T-helper 17 cell (primary cell): ENCODE measurements around the gene PITPNB. TPM values are rescaled to one million over a fixed set of nuclear protein-coding genes. Genes with fewer than 3 reads are reported as not detected.
A peak's percentile ranks its signal among the peaks of the same experiment; 100 is the strongest.

ENCODE experiments used
- ATAC-seq: fragments of 150-1000 bp; cut with Tn5 transposase; 2 replicates; pipeline ENCODE4 v1.10.0; 2021; ENCODE audit warnings: mild to moderate bottlenecking, moderate library complexity
- DNase-seq, 3 donors: peaks; one replicate each; pipeline versions ENCODE4 v3.0.0 to v3.0.0-alpha.2; 2020 to 2021
- H3K9me3 ChIP-seq: one replicate; pipeline ENCODE4 v1.7.0; 2013; ENCODE audit warnings: low read length, mild to moderate bottlenecking; ENCODE audit not compliant: control insufficient read depth, poor library complexity, severe bottlenecking
- H3K27ac Mint-ChIP-seq: one replicate; pipeline ENCODE4 v1.8.0; 2022; ENCODE audit warnings: mild to moderate bottlenecking, moderate library complexity, mixed read lengths
- H3K27me3 Mint-ChIP-seq: one replicate; pipeline ENCODE4 v1.8.0; 2022; ENCODE audit warnings: mixed read lengths
- H3K36me3 Mint-ChIP-seq: one replicate; pipeline ENCODE4 v1.8.0; 2022; ENCODE audit warnings: low read depth, mixed read lengths
- H3K4me1 Mint-ChIP-seq: one replicate; pipeline ENCODE4 v1.8.0; 2022; ENCODE audit warnings: mild to moderate bottlenecking, mixed read lengths
- H3K4me3 Mint-ChIP-seq: one replicate; pipeline ENCODE4 v1.8.0; 2022; ENCODE audit warnings: mild to moderate bottlenecking, moderate library complexity, mixed read lengths
- total RNA-seq, 4 donors: library from RNA in 2 of 4; stranded (reverse) in 2 of 4; gene quantifications; one replicate each; pipeline ENCODE4 v1.2.3 and lab custom pipeline; 2022 to 2026

The PITPNB gene
- total RNA-seq, 2 donors from 2014 or later, result 54.5 to 72.2 TPM

DNA sequence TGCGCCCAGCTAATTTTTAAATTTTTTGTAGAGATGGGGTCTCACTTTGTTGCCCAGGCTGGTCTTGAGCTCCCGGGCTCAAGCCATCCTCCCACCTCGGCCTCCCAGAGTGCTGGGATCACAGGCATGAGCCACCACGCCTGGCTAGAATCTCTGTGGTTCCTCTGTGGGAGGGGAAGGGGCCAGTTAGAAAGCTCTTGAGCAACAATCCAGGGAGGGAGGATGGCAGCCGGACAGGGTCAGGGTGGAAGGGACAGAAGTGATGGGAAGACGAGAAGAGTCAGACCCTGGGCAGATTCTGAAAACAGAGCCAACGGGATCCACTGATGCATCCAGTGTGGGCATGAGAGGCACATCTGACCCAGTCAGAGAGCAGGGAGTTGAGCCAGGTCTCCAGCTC, 78.6 kb downstream of the PITPNB start:
- no peaks in the 10 kb centered on the region for H3K9me3 ChIP-seq
- Mint-ChIP-seq H3K27ac (peak overlapping the region; percentile 17), H3K36me3 (peaks cover 9% of the 10 kb centered on the region), H3K4me3 (no peak overlapping the region), H3K27me3 (no peaks in the 10 kb centered on the region), H3K4me1 (peaks cover 2% of the 10 kb centered on the region)
- ATAC-seq (no peak), DNase-seq (no peak)

DNA sequence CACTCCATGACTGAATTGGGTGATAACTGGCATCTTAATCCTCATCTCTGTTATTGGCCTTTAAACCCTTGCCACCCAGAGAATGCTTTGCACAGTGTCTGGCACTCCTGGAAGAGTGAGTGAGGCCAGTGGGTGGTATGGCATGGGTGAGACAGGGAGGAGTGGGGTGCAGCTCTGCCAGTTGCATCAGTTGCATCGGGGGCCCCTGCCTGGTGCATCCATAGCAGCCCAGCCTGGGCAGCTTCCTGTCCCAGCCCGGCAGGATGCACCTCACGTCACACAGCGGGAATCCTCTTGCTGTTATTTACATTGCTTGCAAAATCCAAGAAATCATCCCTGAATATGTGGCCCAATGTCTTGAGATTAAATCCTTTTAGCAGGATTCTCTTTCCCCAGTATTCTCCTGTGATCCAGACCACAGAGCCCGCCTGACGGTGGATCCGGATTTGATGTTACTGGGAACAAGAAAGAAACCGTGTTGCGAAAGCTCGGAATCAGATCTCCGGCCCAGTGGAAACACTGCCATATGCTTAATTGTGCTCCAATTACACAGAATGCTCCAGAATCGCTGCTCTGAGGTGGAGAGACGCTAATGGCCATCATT, 79.9 kb downstream of the PITPNB start:
- peaks cover 9% of the 10 kb centered on the region for H3K36me3 Mint-ChIP-seq

DNA sequence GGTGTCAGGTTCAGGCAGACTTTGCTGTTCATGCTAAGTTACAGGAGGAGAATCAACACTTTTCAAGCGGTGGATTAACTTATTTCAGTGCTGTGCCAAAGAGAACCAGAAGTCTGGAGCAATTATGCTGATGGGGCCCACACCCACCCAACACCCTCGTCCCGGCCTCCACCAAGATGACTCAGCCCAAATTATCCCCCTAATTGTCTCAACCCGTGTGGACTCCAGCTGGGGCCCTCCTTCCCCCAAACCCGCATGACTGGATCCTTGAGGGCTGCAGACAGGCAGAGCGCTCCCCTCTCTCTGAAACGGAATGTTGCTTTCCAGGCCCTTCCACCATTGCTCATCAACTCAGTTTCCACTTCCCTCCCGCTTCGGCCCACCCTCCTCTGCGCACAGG, 82.9 kb downstream of the PITPNB start:
- Mint-ChIP-seq H3K4me3 (no peak overlapping the region), H3K27me3 (no peaks in the 10 kb centered on the region), H3K27ac (no peak overlapping the region), H3K36me3 (peaks cover 7% of the 10 kb centered on the region), H3K4me1 (peaks cover 13% of the 10 kb centered on the region)
- no peak for ATAC-seq
- DNase-seq, result no peak
- no peaks in the 10 kb centered on the region for H3K9me3 ChIP-seq

More for the DNA sequence above, 79.9 kb downstream of the PITPNB start:
- no peak for DNase-seq
- Mint-ChIP-seq H3K27me3 (no peaks in the 10 kb centered on the region), H3K4me1 (peaks cover 2% of the 10 kb centered on the region), H3K27ac (peak overlapping the region; percentile 17), H3K4me3 (no peak overlapping the region)
- no peak for ATAC-seq
- no peaks in the 10 kb centered on the region for H3K9me3 ChIP-seq

DNA sequence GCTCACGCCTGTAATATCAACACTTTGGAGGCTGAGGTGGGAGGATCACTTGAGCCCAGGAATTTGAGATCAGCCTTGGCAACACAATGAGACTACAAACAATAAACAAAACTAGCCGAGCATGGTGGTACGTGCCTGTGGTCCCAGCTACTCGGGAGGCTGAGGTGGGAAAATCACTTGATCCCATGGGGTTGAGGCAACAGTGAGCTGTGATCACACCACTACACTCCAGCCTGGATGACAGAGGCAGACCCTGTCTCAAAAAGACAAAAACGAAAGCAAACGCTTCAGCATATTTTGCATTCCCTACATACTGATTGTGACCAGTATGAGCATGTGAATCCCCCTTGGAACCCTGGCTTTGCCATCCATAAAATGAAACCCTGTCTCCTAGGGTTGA, 83.6 kb downstream of the PITPNB start:
- no peaks in the 10 kb centered on the region for H3K27me3 Mint-ChIP-seq
- peaks cover 13% of the 10 kb centered on the region for H3K4me1 Mint-ChIP-seq
- peaks cover 7% of the 10 kb centered on the region for H3K36me3 Mint-ChIP-seq
- H3K4me3 Mint-ChIP-seq, result no peak overlapping the region
- DNase-seq (no peak), ATAC-seq (no peak)
- no peaks in the 10 kb centered on the region for H3K9me3 ChIP-seq
- H3K27ac Mint-ChIP-seq, result no peak overlapping the region

DNA sequence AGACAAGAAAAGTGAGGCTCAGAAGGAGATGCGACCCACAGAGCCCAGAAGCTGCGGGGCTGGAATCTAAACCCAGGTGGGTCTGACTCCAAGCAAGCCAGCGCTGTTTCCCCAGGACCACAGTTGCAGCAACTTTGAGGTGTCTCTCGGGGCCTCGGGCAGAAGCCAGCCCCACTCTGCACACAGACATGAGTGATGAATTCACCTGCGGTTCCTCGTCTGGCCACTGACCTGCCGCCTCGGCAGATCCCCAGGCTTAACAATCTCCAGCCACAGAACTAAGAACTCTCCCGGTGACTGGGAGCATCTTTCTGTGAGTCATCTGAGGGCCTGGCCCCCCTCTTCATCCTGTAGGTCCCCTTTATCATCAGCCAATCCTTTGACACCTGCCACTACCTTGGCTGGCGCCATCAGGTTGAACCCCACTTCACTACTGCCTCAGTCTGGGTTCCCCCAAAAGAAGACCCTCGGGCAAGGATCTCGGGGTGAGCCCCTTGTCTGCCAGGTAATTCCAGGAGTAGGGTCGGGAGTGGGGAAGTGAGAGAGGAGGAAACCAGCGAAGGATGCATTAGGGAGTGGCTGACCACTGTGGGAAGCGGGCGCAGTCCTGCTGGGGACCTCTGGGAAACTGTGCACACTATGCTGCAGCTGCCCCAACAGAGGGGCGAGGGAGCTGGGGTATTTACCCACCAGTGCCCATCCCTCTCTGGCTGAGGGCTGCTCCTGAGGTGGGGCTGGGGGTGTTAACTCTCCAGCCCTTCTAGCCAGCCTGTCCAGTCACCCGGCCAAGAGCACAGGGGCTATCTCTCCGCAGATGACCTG, 84.5 kb downstream of the PITPNB start:
- Mint-ChIP-seq H3K36me3 (peaks cover 4% of the 10 kb centered on the region), H3K4me3 (no peak overlapping the region), H3K27me3 (no peaks in the 10 kb centered on the region), H3K27ac (no peak overlapping the region), H3K4me1 (peaks cover 13% of the 10 kb centered on the region)
- no peak for DNase-seq
- H3K9me3 ChIP-seq, result no peaks in the 10 kb centered on the region
- ATAC-seq, result no peak

- ATAC-seq (no peak), DNase-seq (no peak)
- H3K4me1 Mint-ChIP-seq, result peaks cover 13% of the 10 kb centered on the region
- H3K4me3 Mint-ChIP-seq, result no peak overlapping the region
- H3K36me3 Mint-ChIP-seq, result peaks cover 3% of the 10 kb centered on the region
- no peaks in the 10 kb centered on the region for H3K9me3 ChIP-seq
- H3K27me3 Mint-ChIP-seq, result no peaks in the 10 kb centered on the region
- no peak overlapping the region for H3K27ac Mint-ChIP-seq
Measured at GRCh38 chr22:27833803-27834202, 85.3 kb downstream of the PITPNB start.

GRCh38 chr22:27832606-27833005, 86.5 kb downstream of the PITPNB start:
- no peaks in the 10 kb centered on the region for H3K9me3 ChIP-seq
- Mint-ChIP-seq H3K4me1 (peaks cover 13% of the 10 kb centered on the region), H3K36me3 (peaks cover 3% of the 10 kb centered on the region), H3K27me3 (no peaks in the 10 kb centered on the region), H3K4me3 (no peak overlapping the region), H3K27ac (no peak overlapping the region)
- ATAC-seq (no peak), DNase-seq (no peak)

- Mint-ChIP-seq H3K27me3 (no peaks in the 10 kb centered on the region), H3K36me3 (no peaks in the 10 kb centered on the region), H3K4me3 (no peak overlapping the region), H3K27ac (no peak overlapping the region), H3K4me1 (peaks cover 13% of the 10 kb centered on the region)
- H3K9me3 ChIP-seq, result no peaks in the 10 kb centered on the region
- DNase-seq (no peak), ATAC-seq (no peak)
Measured at GRCh38 chr22:27829620-27830019, 89.4 kb downstream of the PITPNB start.

GRCh38 chr22:27827604-27828587, 91.2 kb downstream of the PITPNB start:
- H3K4me1 Mint-ChIP-seq, result peaks cover 11% of the 10 kb centered on the region
- no peaks in the 10 kb centered on the region for H3K9me3 ChIP-seq
- H3K27me3 Mint-ChIP-seq, result no peaks in the 10 kb centered on the region
- no peak overlapping the region for H3K27ac Mint-ChIP-seq
- no peak overlapping the region for H3K4me3 Mint-ChIP-seq
- no peaks in the 10 kb centered on the region for H3K36me3 Mint-ChIP-seq
- ATAC-seq (no peak), DNase-seq (no peak)

DNA sequence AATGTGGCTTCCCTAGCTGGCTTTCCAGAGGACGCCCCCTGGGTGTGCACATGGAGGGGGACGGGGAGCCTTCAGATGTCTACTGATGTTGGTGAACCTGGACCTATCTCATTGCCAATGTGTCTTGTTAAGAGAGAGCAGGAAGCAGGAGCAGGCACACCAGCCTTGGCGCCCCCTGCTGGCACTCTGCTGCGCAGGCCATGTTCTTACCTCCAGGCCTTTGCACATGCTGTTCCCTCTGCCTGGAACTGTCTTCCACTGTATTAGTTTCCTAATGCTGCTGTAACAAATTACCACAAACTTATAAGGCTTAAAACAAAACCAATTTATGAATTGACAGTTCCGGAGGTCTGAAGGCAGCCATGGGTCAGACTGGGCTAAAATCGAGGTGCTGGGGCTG, 93.9 kb downstream of the PITPNB start:
- no peaks in the 10 kb centered on the region for H3K27me3 Mint-ChIP-seq
- DNase-seq (no peak), ATAC-seq (no peak)
- H3K9me3 ChIP-seq, result no peaks in the 10 kb centered on the region
- H3K4me3 Mint-ChIP-seq, result no peak overlapping the region
- H3K4me1 Mint-ChIP-seq, result no peaks in the 10 kb centered on the region
- no peak overlapping the region for H3K27ac Mint-ChIP-seq
- no peaks in the 10 kb centered on the region for H3K36me3 Mint-ChIP-seq

GRCh38 chr22:27823221-27823620, 95.8 kb downstream of the PITPNB start:
- Mint-ChIP-seq H3K4me3 (no peak overlapping the region), H3K4me1 (no peaks in the 10 kb centered on the region), H3K36me3 (peaks cover 2% of the 10 kb centered on the region), H3K27ac (no peak overlapping the region), H3K27me3 (no peaks in the 10 kb centered on the region)
- ATAC-seq (no peak), DNase-seq (no peak)
- H3K9me3 ChIP-seq, result no peaks in the 10 kb centered on the region

DNA sequence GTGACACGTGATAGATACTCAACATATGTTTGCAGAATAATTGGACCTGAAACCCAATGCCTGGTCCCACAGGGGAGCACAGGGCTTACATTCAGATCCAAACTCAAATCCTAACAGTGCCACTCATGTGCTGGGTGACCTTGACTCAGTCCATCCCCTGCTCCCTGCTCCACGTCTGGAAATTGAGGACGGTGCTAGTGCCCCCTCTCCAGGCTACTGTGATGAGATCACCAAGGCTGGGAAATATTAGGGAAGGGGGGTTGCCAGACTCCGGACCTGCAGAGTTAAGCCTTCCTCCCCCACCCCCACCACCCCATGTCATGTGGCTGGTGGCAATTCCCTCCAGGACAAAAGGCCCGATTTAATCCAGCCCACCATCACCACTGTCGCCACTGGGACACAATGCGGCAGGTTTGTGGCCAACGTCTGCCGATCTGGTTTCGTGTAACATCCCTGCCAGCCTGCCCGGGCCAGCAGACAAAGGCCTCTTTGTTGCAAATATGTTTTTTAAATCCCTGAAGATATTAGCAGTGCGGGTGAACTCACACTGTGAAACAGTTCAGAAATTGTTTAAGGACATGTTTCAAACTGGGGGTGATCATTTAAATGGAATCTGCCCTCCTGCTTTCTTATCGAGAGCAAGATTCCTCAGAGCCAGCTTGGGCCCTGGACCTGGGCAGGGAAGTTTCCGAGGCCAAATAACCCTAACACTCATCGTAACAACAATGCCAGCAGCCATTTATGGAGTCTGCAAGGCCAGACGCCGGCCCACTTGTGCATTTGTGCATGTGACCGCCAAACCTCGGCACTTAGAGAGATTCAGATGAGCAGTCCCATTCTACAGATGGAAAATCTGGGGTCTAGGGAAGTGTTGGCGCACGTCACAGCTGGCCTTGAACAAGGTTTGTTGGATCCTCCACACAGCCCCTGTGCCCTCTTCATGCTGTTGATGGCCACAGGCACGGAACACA, 97.9 kb downstream of the PITPNB start:
- no peak for DNase-seq
- Mint-ChIP-seq H3K27ac (no peak overlapping the region), H3K27me3 (peaks cover 7% of the 10 kb centered on the region), H3K36me3 (peaks cover 4% of the 10 kb centered on the region), H3K4me1 (peaks cover 2% of the 10 kb centered on the region), H3K4me3 (no peak overlapping the region)
- no peak for ATAC-seq
- H3K9me3 ChIP-seq, result no peaks in the 10 kb centered on the region
